Erythroblast (primary cell): ENCODE data around the gene ADAR.

Experiments
- GATA1 ChIP-seq: IDR thresholded peaks from 2 replicates; pipeline ENCODE4 v1.6.1; 2011; ENCODE audit warnings: low read depth, mild to moderate bottlenecking, control low read depth, low read length, moderate library complexity
- POLR2A ChIP-seq: IDR thresholded peaks from 2 replicates; pipeline ENCODE4 v1.6.1; 2011; ENCODE audit warnings: mild to moderate bottlenecking, low read length

- TF ChIP-seq POLR2A (no peak), GATA1 (no peak)
These were observed 50.6 kb downstream of the ADAR start for GRCh38 chr1:154557248-154557938.
